CD4-positive, alpha-beta T cell treated with Interleukin-4 for 1 hour (primary cell): ENCODE results near the gene SGMS2.

Experiments
- DNase-seq, 2 donors: peaks; one replicate each; pipeline ENCODE4 v3.0.0-alpha.2; 2020 to 2022

SGMS2 gene

DNA sequence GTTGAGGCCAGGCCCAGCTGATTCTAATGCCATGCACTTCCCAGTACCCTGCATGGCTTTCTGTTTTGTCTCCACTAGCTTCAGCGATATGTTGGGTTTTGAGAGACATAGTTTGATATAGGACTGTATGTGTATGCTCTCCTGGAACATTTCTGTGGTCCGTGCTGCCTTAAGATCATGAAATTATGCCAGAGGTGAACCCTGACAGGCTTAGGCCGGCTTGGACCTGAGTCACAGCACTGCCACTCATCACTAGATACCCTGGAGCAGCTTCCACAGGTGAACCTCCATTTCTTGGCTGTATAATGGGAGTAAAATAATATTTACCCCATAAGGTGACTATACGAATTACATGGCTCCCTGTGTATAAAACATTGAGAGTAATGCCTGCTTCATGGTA lies 6.4 kb downstream of the SGMS2 start:
- no peak for DNase-seq

DNA sequence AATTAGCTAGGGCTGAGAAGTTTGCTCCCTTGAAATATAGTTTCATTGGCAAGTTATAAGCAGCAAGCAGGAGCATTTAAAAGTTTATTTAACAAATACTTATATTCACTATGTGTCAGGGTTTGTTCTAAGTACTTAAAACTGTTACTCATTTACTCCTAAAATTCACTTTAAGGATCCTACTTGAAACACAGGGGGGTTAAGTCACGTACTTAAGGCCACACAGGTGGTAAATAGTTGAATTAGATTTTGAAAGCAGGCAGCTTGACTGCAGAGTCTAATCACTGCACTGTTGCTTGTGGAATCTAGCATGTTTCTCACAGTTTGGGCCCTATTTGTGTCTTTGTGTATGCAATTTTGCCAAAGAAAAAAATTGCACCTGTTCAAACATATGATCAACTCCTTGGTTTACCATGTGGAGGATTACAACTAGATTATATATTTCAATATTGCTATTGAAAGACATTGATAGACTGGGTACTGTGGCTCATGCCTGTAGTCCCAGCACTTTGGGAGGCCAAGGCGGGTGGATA lies 7.6 kb downstream of the SGMS2 start:
- DNase-seq, result no peak

DNA sequence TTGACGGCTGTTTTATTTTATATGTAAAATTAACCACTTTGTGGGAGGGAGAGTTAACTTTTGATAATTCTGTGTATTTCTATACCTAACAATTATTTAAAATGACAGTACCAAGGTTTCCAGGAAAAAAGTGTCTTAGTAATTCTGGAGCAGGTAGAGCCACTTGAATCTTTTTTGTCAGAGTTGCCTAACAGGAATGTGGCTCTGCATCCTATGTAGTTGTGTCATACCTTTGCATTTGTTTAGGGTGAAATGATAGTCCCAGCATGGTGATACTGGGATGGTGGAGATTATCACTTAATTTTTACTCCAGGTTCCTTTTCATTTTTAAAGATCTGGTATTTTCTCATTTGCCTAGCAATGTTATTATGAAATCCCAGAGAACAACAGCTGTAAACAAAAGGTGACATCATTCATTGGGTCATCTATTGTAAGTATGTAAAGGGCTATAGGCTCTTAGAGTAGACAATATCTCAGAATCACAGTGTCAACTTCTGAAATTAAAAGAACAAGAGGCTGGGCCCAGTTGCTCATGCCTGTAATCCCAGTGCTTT lies 9.6 kb downstream of the SGMS2 start:
- no peak for DNase-seq

DNA sequence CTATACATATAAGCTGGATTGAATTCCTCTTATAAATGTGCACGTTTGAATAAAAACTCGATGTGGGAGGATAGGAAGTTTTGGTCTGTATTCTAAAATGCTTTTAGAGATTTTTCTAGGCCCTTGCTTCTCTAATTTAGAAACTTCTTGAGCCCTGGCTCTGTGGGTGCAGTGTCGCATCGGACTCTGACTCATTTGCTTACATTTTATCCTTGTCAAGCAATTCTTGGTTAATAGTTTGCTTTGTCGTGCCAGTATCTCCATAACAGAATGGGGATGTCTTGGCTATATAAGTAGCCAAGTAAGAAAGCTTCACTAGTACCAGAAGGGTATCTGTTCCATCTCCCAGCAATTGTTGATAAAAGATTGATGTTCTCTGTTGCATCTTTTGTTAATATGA lies 10.7 kb downstream of the SGMS2 start:
- DNase-seq, result no peak

DNA sequence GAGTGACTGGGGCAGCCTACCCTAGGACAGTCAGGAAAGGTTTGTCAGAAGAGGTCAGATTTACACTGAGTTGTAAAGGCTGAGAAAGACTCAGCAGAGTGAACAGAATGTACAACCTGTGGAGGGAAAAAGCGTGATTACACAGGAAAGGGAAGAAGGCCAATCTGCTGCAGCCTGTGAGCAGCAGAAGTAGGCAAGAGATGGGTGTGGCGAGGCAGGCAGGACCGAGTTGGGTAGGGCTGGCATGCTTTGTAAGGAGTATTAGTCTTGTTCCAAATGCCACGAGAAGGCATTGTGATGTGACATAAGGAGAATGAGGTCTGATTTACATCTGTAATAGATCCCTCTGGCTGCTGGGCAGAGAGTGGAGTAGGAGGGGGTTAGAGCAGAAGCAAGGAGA lies 12.6 kb downstream of the SGMS2 start:
- DNase-seq, result peak in 1 of 2 donors; percentile 16

DNA sequence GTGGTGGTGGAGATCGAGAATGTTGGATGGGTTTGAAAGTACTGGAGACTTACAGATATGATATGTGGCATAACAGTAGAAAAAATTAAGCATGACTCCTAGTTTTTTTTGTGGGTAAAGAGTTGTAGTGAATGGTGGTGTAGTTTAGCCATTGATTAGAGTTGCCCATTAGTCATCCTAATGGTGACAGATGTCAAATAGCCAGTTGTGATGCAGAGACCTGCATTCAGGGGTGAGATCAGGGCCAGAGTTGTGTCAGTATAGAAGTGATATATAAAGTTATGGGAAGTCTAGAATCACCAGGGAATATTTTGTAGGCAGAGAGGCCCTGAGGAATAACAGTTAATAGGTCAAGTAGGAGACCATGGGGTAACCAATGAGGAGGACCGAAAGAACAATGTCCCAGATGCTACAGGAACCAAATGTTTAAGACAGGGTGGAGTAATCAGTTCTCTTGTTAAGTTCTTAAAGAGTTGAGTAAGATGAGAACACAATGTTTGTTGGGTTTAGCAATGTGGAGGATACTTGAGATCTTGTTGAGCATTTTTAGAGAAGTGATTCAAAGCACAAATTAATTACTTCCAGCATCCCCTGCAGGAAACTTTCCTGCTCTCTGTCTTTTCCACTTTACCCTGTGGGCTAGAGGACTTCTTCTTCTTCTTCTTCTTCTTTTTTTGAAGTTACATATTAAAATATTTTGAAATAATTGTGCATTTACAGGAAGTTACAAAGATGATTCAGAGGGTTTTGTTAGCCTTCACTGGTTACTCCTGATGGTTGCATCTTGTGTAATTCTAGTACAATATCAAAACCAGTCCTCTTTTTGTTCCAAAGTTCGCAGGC lies 13.3 kb downstream of the SGMS2 start:
- peak in 1 of 2 donors; percentile 23 for DNase-seq

DNA sequence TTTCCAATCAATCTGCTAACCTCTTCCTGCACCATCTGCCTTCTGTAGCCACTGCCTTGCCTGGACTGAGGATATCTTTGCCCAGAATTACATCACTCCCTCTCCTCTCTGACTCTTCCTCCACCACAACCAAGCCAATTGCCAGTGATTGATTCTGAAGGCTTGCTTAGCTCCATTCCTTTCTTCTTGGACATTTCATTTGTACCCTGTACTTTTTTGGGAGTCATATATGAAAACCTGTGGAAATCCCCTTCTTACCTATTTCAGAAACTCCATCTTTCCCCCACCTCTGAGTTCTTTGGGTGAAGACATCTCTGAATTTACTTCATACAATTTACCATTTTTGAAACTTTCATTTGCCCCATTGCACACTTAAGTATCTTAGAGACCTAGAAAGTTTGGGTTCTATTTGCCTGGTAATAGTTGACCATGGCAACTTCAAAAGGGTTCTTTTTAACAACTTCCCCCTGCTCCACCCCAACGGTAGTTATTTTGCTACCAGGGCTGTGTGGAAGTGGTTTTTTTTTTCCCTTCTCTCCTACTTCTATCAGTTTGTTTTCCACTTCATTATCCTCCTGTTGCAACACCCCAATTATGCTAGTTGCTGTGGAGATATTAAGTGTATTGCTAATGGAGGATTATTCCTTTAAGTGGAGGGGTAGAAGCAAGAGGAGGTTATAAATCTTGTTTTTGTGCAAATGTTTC lies 14.3 kb downstream of the SGMS2 start:
- no peak for DNase-seq

DNA sequence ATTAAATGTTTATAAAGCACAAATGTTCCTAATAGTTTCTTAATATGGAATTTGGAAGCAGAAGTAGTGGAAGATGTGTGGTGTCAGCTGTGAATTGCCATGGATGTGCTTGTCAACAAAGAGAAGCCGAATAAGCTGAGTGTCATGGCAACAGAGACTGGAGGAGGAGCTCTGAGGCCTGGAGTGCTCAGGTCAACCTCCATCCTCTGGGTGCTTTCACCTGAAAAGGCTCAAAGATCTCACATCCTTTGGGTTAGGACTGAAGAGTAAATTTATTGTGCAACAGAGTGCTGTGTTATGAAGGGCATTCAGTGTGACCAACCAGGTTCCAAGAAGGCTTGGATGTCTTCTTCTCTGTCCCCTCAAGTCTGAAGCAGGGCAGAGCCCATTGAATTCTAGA lies 18.7 kb downstream of the SGMS2 start:
- DNase-seq, result peak in 1 of 2 donors; percentile 30

DNA sequence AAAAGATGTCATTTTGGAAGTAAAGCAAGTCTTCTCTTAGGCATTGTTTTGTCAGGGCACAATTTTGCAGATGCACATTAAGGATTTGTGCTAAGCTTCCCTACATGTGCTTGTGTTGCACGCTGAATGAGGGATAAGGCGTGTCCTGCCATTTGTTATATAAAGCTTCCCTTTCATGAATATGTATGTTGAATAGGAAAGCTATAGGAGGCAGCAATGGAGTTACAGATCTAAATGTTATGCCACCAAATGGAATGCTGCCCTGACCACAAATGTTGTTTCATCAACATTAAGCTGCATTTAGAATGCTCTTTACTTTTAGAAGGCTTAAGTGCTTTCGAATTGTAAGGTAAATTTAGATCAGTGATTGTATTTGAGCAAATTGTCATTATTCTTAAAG lies 20.9 kb downstream of the SGMS2 start:
- DNase-seq, result no peak

DNA sequence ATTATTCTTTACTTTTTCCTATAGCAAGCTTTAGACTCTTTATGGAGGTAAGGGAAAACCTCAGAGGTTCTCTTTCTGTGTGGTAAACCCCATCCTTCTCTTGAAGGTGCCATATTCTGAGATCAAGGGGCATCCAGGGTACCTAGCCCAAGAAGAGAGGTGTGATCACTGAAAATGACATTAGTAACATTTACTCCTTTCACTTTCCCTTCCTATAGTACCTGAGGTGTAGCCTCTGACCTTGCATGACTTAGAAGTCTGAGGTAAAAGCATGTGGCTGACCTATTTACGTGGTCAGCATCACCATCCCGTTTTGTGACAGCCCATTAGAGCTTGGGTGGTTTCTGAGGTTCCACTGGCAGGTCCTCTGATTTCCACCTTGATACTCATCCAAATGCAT lies 25.7 kb downstream of the SGMS2 start:
- no peak for DNase-seq

DNA sequence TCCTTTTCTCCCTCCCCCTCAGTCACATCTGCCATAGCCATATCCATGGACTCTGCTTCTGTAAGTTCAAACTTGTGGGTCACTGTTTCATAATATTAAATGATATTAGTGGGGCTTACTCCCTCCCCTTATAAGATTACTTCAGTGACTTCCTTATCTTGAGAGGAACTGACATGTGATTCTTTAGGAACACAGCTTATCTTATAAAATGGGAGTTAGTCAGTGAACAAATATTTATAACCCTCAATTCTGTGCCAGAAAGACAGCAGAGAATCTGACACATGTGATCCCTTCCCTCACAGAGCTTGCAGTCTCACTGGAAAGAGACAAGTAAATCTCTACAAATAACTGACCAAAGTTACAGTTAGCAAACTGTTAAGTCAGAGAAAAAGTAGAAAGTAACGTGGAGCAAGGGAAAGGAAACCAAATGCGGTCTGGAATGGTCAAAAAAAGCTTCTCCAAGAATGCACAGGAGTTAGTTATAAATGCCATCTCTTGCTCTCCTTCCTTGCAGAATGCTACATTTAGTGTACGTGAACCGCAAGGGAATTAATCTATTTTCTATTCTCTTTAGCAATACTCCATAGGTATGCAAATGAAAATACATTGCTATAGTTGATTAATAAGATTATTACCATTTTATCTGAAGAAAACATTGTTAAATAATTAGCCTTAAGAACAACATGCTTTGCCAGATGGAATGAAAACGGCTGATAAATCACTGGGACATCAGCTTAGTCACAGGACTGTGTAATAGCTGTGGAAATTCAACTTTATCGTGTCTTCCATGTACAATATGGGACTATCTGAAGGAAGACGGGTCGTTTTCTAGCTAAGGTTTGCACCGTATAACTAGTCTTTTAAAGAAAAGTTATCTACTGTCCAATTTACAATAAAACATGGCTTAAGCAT lies 29.0 kb downstream of the SGMS2 start:
- no peak for DNase-seq

DNA sequence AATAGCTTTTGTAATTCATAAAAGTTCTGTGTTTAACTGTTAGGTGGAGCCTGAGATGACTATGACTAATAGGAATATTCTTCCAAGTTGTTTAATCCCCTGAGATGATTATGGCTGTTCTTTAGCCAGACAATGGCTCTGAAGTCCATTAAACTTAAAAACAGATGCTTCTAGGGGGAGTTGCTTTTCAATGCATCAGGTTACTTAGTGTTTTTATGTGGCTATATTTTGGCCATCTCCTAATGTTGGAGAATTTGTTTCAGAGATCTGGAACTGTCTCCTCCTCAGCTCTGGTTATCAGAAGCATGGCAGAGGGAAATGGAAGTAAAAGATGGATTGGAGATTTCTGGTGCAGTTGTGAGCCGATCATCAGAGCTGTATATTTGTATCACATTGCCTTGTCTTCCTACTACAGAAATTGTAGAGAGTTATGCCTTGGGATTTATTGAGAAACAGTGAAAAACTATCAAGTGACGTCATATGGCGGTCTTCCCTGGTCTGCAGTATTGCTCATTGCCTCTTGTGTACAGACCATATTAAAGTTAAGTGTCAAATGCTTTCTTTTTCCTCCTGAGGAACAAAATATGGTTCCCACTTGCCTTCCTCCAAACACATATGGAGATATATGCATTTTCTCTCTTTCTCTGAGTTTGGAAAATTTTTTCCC lies 29.8 kb downstream of the SGMS2 start:
- DNase-seq, result no peak

DNA sequence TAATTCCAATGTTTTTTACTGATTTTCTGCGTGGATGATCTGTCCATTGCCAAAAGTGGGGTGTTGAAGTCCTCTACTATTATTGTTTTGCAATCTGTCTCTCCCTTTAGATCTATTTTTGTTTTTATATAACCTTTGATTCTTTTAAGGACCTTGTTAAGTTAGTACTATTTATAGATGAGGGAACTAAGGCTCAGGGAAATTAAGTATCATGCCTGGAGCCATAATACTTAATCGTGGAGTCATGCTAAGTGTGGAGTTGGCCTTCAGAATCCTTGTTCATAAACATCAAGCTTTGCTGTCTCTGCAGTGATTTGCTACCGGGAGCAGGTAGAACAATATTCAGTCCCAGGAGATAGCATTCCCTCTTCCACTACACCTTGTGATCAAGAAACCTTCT lies 31.0 kb downstream of the SGMS2 start:
- no peak for DNase-seq

DNA sequence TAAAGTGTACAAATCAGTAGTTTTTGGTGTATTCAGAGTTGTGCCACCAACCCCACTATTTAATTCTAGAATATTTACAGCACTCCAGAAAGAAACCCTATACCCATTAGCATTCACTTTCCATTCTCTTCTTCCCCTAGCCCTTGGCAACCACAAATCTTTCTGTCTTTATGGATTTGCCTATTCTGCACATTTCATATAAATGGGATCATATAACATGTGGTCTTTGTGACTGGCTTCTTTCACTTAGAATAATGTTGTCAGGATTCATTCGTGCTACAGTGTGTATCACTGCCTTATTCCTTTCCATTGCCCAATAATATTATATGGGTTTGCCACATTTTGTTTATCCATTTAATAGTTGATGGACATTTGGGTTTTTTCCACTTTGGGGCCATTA lies 32.2 kb downstream of the SGMS2 start:
- DNase-seq, result no peak

DNA sequence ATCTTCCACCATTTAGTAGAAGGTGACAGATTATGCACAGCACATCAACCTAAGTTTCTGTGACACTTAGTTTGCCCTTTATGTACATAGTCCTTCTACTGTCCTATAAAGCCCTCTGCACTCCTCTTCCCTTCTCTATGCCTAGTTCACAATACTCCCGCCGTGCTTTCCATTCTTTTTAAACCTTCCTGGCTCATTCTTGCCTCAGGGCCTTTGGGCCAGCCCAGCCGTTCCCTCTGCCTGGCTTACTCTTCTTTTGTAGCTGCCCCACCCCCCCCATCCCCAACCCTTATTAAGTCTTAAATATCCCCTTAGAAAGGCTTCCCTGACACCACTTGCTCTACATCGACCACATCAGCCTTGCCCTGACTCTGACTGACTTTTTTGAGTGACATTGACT lies 33.0 kb downstream of the SGMS2 start:
- no peak for DNase-seq

DNA sequence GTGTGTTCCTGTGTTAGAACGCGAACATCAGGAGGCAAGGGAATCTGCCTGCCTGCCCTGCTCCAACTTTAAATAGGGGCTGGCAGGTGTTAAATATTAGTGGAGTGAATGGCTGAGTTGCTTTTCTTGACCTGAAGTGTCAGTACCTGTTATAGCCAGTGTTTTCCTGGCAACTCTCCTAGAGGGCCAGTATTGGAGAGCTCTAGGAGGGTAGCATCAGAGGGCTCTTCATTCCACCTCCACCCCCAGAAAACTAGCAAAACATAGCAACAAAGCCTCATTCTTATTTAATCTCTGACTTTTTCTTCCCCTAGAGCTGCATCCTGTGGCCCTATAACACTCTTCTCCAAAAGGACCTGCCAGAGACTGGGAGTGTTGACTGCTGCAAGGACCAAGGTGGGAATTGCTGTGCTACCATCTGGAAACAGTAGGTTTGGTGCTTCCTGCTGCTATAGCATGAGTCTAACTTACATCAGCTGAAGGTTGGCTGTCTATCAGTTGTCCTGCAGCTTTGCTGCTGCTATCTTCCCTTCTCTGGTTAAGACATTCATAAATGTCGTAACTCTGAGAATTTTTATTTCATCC lies 33.5 kb downstream of the SGMS2 start:
- no peak for DNase-seq

DNA sequence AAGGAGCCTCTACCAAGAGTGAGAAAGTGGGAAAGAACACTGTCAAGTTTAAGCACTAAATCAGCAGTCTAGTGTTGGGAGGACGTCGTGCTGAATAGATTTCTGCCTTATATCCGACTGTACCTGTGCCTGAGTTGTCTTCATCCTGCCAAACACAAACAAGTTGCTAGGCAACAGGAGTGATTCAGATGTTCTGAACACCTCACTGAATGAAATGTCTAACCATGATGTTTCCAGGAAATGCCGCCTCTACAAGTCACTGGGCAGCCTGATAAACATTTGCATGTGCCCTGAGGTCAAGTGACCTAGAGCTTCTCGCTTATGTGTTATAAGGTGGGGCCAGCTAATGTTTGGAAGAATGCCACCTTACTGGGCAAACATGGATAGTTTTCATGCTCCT lies 37.9 kb downstream of the SGMS2 start:
- peak in 1 of 2 donors; percentile 14 for DNase-seq

DNA sequence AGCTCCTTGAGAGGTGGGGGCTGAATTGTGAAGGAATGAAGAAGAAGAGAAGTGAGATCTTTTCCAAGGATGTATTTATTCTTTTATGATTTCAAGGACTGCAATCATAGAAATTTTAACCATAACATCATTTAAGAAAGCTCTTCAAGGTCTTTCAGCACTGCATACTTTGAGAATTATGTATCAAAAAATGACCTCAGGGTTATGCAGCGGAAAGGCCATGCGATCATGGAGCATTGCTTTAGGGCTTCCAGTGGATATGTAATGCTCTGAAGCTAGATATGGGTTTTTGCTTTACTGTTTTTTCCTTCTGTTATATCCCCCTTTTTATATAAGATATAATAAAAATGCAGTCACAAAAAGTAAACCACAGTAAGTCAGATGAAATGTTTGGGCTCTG lies 38.7 kb downstream of the SGMS2 start:
- no peak for DNase-seq

DNA sequence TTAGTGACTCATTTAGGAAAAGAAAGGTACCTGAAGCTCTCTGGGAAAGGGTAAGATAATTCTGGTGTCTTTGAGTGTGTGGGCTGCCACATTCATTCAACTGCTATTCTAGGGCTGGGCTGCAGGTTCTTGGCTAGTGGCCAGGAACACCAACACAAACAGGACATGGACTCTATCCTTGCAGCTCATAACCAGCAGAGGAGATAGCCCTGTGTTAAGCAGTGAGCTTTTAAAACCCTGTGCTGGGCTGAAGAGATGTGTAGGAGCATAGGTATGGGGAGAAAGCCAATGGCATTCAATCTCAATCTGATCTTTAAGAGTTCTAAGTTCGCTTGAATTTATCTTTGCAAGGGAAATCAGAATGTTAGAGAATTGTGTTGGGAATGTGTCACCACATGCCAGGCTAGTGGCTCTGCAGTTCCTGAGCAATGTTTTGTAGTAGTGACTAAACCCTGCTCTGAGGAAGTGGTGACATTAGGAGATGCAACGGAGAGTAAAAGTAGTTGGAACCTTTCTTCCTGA lies 39.2 kb downstream of the SGMS2 start:
- DNase-seq, result no peak

DNA sequence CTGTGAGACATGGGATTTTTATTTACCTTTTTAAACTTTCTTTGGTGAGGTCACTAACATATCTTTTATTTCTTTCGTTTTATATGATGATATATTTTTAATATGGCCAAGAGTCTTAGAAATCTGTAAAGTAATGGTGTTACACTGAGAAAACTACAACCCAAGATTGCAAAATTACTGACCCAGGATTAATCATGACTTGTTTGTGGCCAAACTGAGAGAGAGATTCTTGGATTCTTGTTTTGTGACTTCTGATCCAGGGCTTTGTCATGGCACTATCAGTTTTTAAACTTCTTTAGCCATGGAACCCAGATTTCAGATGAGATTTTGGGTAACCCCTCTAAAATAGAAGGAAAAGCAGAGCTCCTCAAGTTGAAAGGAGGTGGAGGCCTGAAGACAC lies 42.0 kb downstream of the SGMS2 start:
- DNase-seq, result no peak

DNA sequence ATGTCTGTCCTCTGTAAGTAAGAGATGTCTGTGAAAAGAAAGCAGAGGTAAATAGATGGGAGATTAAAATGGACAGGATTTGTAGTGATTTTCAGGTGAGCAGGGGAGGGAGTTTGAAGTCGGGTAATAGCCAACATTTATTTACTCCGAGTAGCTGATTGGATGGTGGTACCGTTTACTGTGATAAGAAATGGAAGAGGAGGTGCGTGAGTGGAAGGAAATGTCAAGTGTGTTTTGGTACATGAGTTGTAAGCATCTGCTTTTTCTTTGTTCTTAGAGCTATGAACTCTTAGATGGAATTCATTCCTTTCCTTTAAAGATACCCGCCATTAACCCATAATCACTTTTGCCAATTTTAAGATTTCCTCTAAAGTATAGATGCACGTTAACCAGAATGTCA lies 45.5 kb downstream of the SGMS2 start:
- DNase-seq, result no peak
